Measurements from ENCODE around the gene TECPR1. TPM values are rescaled to one million over a fixed set of nuclear protein-coding genes. Genes with fewer than 3 reads are reported as not detected.

TECPR1 gene
- total RNA-seq, 1 donor = 11.7 TPM

GRCh38 chr7:98170966-98171365 is 81.1 kb downstream of the TECPR1 start:
- TF ChIP-seq, protein P1, sequence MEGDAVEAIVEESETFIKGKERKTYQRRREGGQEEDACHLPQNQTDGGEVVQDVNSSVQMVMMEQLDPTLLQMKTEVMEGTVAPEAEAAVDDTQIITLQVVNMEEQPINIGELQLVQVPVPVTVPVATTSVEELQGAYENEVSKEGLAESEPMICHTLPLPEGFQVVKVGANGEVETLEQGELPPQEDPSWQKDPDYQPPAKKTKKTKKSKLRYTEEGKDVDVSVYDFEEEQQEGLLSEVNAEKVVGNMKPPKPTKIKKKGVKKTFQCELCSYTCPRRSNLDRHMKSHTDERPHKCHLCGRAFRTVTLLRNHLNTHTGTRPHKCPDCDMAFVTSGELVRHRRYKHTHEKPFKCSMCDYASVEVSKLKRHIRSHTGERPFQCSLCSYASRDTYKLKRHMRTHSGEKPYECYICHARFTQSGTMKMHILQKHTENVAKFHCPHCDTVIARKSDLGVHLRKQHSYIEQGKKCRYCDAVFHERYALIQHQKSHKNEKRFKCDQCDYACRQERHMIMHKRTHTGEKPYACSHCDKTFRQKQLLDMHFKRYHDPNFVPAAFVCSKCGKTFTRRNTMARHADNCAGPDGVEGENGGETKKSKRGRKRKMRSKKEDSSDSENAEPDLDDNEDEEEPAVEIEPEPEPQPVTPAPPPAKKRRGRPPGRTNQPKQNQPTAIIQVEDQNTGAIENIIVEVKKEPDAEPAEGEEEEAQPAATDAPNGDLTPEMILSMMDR (IDR thresholded peaks at IDR 0.05; ENCODE audit: insufficient read depth, low read length) = no peak
- DNase-seq (ENCODE audit: low read depth) = no peak
- no peak overlapping the region for H3K4me3 ChIP-seq (ENCODE audit: low read depth, low read length)

DNA sequence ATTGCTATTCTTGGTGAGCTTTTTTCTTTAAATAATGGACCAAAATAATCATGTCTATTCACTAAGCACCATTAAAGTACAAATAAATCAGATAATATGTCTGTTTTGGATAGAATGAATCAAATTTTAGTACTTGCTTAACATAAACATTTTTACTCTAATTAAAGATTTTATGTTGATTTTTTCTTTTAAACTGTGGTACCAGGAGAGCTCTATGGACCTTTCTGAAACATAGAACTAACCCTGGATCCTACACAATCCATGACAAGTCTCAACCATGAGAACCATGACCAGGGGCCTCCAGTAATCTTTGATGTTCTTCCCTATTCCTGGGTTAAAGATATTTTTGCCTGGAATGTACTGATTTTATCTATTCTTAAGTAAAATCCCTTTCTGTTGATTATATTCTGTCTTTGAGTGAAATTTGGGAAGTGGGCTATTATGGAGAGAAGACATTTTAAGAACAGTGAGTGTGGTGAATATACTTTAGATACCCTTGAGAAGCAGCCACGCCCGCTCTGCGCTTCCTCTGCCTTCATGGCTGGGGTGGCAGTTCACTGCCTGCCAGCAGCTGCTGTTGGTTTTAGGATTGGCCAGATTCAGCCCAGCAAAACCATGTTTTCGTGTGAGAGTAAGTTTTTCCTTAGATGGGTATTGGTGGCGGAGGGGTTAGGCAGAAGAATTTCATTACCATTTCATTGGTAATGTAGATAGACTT is 83.0 kb downstream of the TECPR1 start:
- no peak for DNase-seq (ENCODE audit: low read depth)
- no peak overlapping the region for H3K4me3 ChIP-seq (ENCODE audit: low read depth, low read length)
- TF ChIP-seq, protein P1 (IDR thresholded peaks at IDR 0.05; ENCODE audit: insufficient read depth, low read length) = no peak

GRCh38 chr7:98168181-98168903 is 83.7 kb downstream of the TECPR1 start:
- H3K4me3 ChIP-seq (ENCODE audit: low read depth, low read length) = no peak overlapping the region
- TF ChIP-seq, protein P1 (IDR thresholded peaks at IDR 0.05; ENCODE audit: insufficient read depth, low read length) = peak; percentile 81
- DNase-seq (ENCODE audit: low read depth) = peak; percentile 71

DNA sequence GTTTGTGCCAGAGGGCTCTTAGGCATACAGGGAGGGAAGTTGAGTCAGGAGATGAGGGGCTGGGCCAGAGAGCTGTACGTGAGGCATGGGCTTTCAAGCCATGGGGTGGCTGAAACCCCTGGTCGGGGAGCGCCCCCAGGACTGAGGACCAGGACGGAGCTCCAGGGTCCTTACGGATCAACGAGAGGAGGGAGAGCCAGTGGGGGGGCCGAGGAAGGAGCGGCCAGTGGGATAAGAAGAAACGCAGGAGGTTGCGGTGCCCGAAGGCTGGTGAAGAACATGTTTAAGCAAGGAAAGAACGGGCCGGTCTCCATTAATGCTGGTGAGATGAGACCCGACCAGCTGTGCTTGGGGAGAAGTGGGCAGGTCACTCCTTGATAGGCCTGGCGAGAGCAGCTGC is 84.4 kb downstream of the TECPR1 start:
- H3K4me3 ChIP-seq (ENCODE audit: low read depth, low read length) = no peak overlapping the region
- DNase-seq (ENCODE audit: low read depth) = no peak
- TF ChIP-seq, protein P1 (IDR thresholded peaks at IDR 0.05; ENCODE audit: insufficient read depth, low read length) = no peak

DNA sequence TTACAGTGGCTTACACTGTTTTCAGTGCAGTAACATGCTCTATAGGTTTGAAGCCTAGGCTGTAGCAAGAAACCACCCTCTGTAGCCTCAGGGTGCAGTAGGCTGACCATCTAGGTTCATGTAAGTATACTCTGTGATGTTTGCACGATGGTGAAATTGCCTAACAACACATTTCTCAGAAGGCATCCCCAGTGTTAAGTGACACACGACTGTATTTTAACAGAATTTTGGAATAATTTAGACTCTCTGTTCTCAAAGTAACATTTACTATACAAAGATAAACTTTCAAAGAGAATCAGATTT is 85.4 kb downstream of the TECPR1 start:
- H3K4me3 ChIP-seq (ENCODE audit: low read depth, low read length) = no peak overlapping the region
- DNase-seq (ENCODE audit: low read depth) = no peak
- TF ChIP-seq, protein P1 (IDR thresholded peaks at IDR 0.05; ENCODE audit: insufficient read depth, low read length) = no peak

GRCh38 chr7:98165827-98166667 is 86.0 kb downstream of the TECPR1 start:
- DNase-seq (ENCODE audit: low read depth) = peak; percentile 17
- TF ChIP-seq, protein P1 (IDR thresholded peaks at IDR 0.05; ENCODE audit: insufficient read depth, low read length) = peak; percentile 61
- no peak overlapping the region for H3K4me3 ChIP-seq (ENCODE audit: low read depth, low read length)

Other genes starting within 250 kb of the TECPR1 start
- 9.8 and 10.8 TPM in 2 replicates for gene LMTK2, start 145.4 kb downstream of the TECPR1 start, total RNA-seq (ENCODE audit: low replicate concordance)
- gene BHLHA15, start 40.8 kb downstream of the TECPR1 start, total RNA-seq (ENCODE audit: low replicate concordance) = not detected in 2 replicates
- gene BRI3, start 29.5 kb upstream of the TECPR1 start, total RNA-seq (ENCODE audit: low replicate concordance) = 22.5 and 105 TPM in 2 replicates
- 1.1 and 2.8 TPM in 2 replicates for gene BAIAP2L1, start 148.9 kb upstream of the TECPR1 start, total RNA-seq (ENCODE audit: low replicate concordance)

Measured in fibroblast of the aortic adventitia (primary cell).